HG02852 (cell line): ENCODE data around the gene CCDC74B.
"Not testable (repeated sequence)": the region's sequence is repeated elsewhere in the genome, so short reads cannot be mapped to it uniquely, and the experiment has no call there.

Source experiments
- ATAC-seq: cut with Tn5 transposase; IDR thresholded peaks from one replicate; pipeline ENCODE4 v1.9.1; 2021; ENCODE audit warnings: mild to moderate bottlenecking, moderate library complexity; ENCODE audit not compliant: unreplicated experiment

CCDC74B gene

GRCh38 chr2:130120924-130121323 is 24.0 kb downstream of the CCDC74B start:
- ATAC-seq = not testable (repeated sequence)

- ATAC-seq = not testable (repeated sequence)
Measured at GRCh38 chr2:130102597-130103363, 42.1 kb downstream of the CCDC74B start.
